Stimulated activated naive CD8-positive, alpha-beta T cell treated with anti-CD3 and anti-CD28 coated beads, Interleukin-15, Interleukin-2, amounts not matched to agents 100 ng/mL and 50 ng/mL, for 24 hours (primary cell): ENCODE data around the gene LINGO1.

ENCODE experiments used
- H3K27ac Mint-ChIP-seq: one replicate; pipeline ENCODE4 v1.8.0; 2021; ENCODE audit warnings: mild to moderate bottlenecking, mixed read lengths
- H3K27me3 Mint-ChIP-seq: one replicate; pipeline ENCODE4 v1.8.0; 2021; ENCODE audit warnings: mixed read lengths
- H3K36me3 Mint-ChIP-seq: one replicate; pipeline ENCODE4 v1.8.0; 2021; ENCODE audit warnings: low read depth, mixed read lengths
- H3K4me1 Mint-ChIP-seq: one replicate; pipeline ENCODE4 v1.8.0; 2021; ENCODE audit warnings: low read depth, mixed read lengths
- H3K4me3 Mint-ChIP-seq: one replicate; pipeline ENCODE4 v1.8.0; 2021; ENCODE audit warnings: mild to moderate bottlenecking, mixed read lengths
- H3K9me3 Mint-ChIP-seq: one replicate; pipeline ENCODE4 v1.8.0; 2021; ENCODE audit warnings: mixed read lengths

LINGO1 gene

GRCh38 chr15:77630056-77630455, 2.7 kb downstream of the LINGO1 start:
- no peak overlapping the region for H3K27ac Mint-ChIP-seq
- H3K4me1 Mint-ChIP-seq, result peaks cover 3% of the 10 kb centered on the region
- no peak overlapping the region for H3K4me3 Mint-ChIP-seq
- H3K9me3 Mint-ChIP-seq, result no peaks in the 10 kb centered on the region
- peaks cover 37% of the 10 kb centered on the region for H3K27me3 Mint-ChIP-seq
- H3K36me3 Mint-ChIP-seq, result no peaks in the 10 kb centered on the region

GRCh38 chr15:77629070-77630030, 3.4 kb downstream of the LINGO1 start:
- Mint-ChIP-seq H3K27me3 (peaks cover 36% of the 10 kb centered on the region), H3K27ac (no peak overlapping the region), H3K4me1 (peaks cover 2% of the 10 kb centered on the region), H3K4me3 (no peak overlapping the region), H3K9me3 (no peaks in the 10 kb centered on the region), H3K36me3 (no peaks in the 10 kb centered on the region)

- Mint-ChIP-seq H3K27me3 (peaks cover 28% of the 10 kb centered on the region), H3K27ac (no peak overlapping the region), H3K4me1 (no peaks in the 10 kb centered on the region), H3K36me3 (no peaks in the 10 kb centered on the region), H3K4me3 (no peak overlapping the region), H3K9me3 (no peaks in the 10 kb centered on the region)
These were observed 4.7 kb downstream of the LINGO1 start for GRCh38 chr15:77628010-77628409.

GRCh38 chr15:77627581-77627980, 5.1 kb downstream of the LINGO1 start:
- Mint-ChIP-seq H3K27me3 (peaks cover 28% of the 10 kb centered on the region), H3K9me3 (no peaks in the 10 kb centered on the region), H3K4me3 (no peak overlapping the region), H3K4me1 (no peaks in the 10 kb centered on the region), H3K36me3 (no peaks in the 10 kb centered on the region), H3K27ac (no peak overlapping the region)

- no peaks in the 10 kb centered on the region for H3K9me3 Mint-ChIP-seq
- H3K36me3 Mint-ChIP-seq, result no peaks in the 10 kb centered on the region
- peaks cover 28% of the 10 kb centered on the region for H3K27me3 Mint-ChIP-seq
- H3K4me1 Mint-ChIP-seq, result no peaks in the 10 kb centered on the region
- no peak overlapping the region for H3K27ac Mint-ChIP-seq
- H3K4me3 Mint-ChIP-seq, result no peak overlapping the region
These were observed 5.6 kb downstream of the LINGO1 start for GRCh38 chr15:77627067-77627466.

- no peaks in the 10 kb centered on the region for H3K36me3 Mint-ChIP-seq
- H3K9me3 Mint-ChIP-seq, result no peaks in the 10 kb centered on the region
- H3K4me1 Mint-ChIP-seq, result no peaks in the 10 kb centered on the region
- H3K27ac Mint-ChIP-seq, result no peak overlapping the region
- peaks cover 20% of the 10 kb centered on the region for H3K27me3 Mint-ChIP-seq
- no peak overlapping the region for H3K4me3 Mint-ChIP-seq
These were observed 6.7 kb downstream of the LINGO1 start for GRCh38 chr15:77626002-77626401.

GRCh38 chr15:77625376-77625775, 7.3 kb downstream of the LINGO1 start:
- Mint-ChIP-seq H3K4me1 (no peaks in the 10 kb centered on the region), H3K4me3 (no peak overlapping the region), H3K27me3 (peaks cover 15% of the 10 kb centered on the region), H3K9me3 (no peaks in the 10 kb centered on the region), H3K36me3 (no peaks in the 10 kb centered on the region), H3K27ac (no peak overlapping the region)

GRCh38 chr15:77624868-77625267, 7.8 kb downstream of the LINGO1 start:
- no peaks in the 10 kb centered on the region for H3K4me1 Mint-ChIP-seq
- no peak overlapping the region for H3K4me3 Mint-ChIP-seq
- peaks cover 12% of the 10 kb centered on the region for H3K27me3 Mint-ChIP-seq
- no peaks in the 10 kb centered on the region for H3K9me3 Mint-ChIP-seq
- no peak overlapping the region for H3K27ac Mint-ChIP-seq
- H3K36me3 Mint-ChIP-seq, result no peaks in the 10 kb centered on the region

GRCh38 chr15:77623755-77624524, 8.8 kb downstream of the LINGO1 start:
- no peak overlapping the region for H3K27ac Mint-ChIP-seq
- H3K4me1 Mint-ChIP-seq, result no peaks in the 10 kb centered on the region
- H3K4me3 Mint-ChIP-seq, result no peak overlapping the region
- H3K27me3 Mint-ChIP-seq, result peaks cover 5% of the 10 kb centered on the region
- H3K9me3 Mint-ChIP-seq, result no peaks in the 10 kb centered on the region
- no peaks in the 10 kb centered on the region for H3K36me3 Mint-ChIP-seq

GRCh38 chr15:77622934-77623754, 9.6 kb downstream of the LINGO1 start:
- Mint-ChIP-seq H3K27me3 (peaks cover 5% of the 10 kb centered on the region), H3K4me1 (no peaks in the 10 kb centered on the region), H3K36me3 (no peaks in the 10 kb centered on the region), H3K9me3 (no peaks in the 10 kb centered on the region), H3K4me3 (no peak overlapping the region), H3K27ac (no peak overlapping the region)

GRCh38 chr15:77622209-77622933, 10.3 kb downstream of the LINGO1 start:
- H3K9me3 Mint-ChIP-seq, result no peaks in the 10 kb centered on the region
- no peaks in the 10 kb centered on the region for H3K36me3 Mint-ChIP-seq
- no peaks in the 10 kb centered on the region for H3K4me1 Mint-ChIP-seq
- H3K27me3 Mint-ChIP-seq, result no peaks in the 10 kb centered on the region
- no peak overlapping the region for H3K27ac Mint-ChIP-seq
- H3K4me3 Mint-ChIP-seq, result no peak overlapping the region

GRCh38 chr15:77621847-77622208, 10.9 kb downstream of the LINGO1 start:
- H3K4me1 Mint-ChIP-seq, result no peaks in the 10 kb centered on the region

GRCh38 chr15:77620960-77621647, 11.6 kb downstream of the LINGO1 start:
- Mint-ChIP-seq H3K27me3 (no peaks in the 10 kb centered on the region), H3K4me3 (no peak overlapping the region), H3K4me1 (no peaks in the 10 kb centered on the region), H3K36me3 (no peaks in the 10 kb centered on the region), H3K27ac (no peak overlapping the region), H3K9me3 (no peaks in the 10 kb centered on the region)

More at GRCh38 chr15:77621847-77622208, 10.9 kb downstream of the LINGO1 start:
- H3K4me3 Mint-ChIP-seq, result no peak overlapping the region
- no peaks in the 10 kb centered on the region for H3K9me3 Mint-ChIP-seq
- no peak overlapping the region for H3K27ac Mint-ChIP-seq
- H3K27me3 Mint-ChIP-seq, result no peaks in the 10 kb centered on the region
- H3K36me3 Mint-ChIP-seq, result no peaks in the 10 kb centered on the region

GRCh38 chr15:77620297-77620696, 12.4 kb downstream of the LINGO1 start:
- no peaks in the 10 kb centered on the region for H3K9me3 Mint-ChIP-seq
- no peaks in the 10 kb centered on the region for H3K27me3 Mint-ChIP-seq
- no peaks in the 10 kb centered on the region for H3K36me3 Mint-ChIP-seq
- H3K4me1 Mint-ChIP-seq, result no peaks in the 10 kb centered on the region
- no peak overlapping the region for H3K27ac Mint-ChIP-seq
- H3K4me3 Mint-ChIP-seq, result no peak overlapping the region
